Dedifferentiated amniotic fluid mesenchymal stem cell (primary cell): Measurements from ENCODE around the gene DGKH.
"Not testable (repeated sequence)": the region's sequence is repeated elsewhere in the genome, so short reads cannot be mapped to it uniquely, and the experiment has no call there.

ENCODE experiments used
- DNase-seq: peaks from one replicate; pipeline ENCODE4 v3.0.0-alpha.2; 2016; ENCODE audit errors: extremely low spot score

DGKH gene

DNA sequence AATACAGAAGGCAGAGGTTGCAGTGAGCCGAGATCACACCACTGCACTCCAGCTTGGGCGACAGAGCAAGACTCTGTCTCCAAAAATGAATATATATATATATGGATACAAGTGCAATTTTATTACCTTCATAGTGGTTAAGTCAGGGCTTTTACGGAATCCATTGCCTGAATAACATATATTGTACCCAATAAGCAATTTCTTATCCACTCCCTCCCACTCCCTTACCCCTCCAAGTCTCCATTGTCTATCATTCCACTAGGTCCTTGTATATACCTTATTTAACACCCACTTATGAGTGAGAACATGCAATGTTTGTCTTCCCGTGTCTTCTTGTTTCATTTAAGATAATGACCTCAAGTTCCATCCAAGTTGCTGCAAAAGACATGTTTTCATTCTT, 175.2 kb downstream of the DGKH start:
- DNase-seq = no peak

DNA sequence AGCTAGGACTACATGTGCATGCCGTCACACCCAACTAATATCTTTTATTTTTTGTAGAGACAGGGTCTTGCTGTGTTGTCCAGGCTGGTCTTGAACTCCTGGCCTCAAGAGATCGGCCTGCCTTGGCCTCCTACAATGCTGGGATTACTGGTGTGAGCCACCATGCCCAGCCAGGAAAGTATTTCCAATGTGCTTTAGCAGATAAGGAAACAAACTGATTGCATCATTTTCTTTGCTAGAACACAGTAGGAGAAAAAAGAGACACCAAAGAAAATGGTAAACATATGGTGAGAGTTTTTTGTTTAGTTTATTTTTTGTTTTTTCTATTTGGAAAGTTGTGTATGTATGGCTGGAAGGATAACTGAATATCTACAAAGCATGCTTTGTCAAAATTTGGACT, 176.6 kb downstream of the DGKH start:
- no peak for DNase-seq

GRCh38 chr13:42226759-42227158, 178.3 kb downstream of the DGKH start:
- DNase-seq = not testable (repeated sequence)

GRCh38 chr13:42228527-42228926, 180.1 kb downstream of the DGKH start:
- DNase-seq = no peak

- no peak for DNase-seq
Measured at GRCh38 chr13:42229287-42229686, 180.8 kb downstream of the DGKH start.

GRCh38 chr13:42232671-42233070, 184.2 kb downstream of the DGKH start:
- DNase-seq = no peak

- DNase-seq = no peak
Measured at GRCh38 chr13:42233726-42234125, 185.3 kb downstream of the DGKH start.

- DNase-seq = no peak
Measured at GRCh38 chr13:42239161-42239560, 190.7 kb downstream of the DGKH start.

DNA sequence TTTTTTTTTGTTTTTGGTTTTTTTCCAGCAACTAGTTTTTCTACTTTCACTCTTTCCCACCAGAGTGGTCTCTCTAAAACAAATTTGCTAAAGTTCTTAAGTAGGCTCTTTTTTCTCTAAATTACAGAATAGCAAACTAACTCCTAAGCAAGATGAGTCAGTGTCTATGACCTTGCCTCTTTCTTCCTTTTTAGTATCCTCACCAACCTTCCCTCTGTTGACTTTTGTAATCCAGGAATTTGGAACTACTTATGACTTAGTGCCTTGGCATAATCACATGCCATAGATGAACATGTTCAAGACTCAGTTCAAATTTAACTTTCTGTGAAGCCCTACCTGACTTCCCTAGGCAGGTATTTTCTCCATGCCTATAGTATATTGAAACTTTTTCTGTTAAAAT, 191.2 kb downstream of the DGKH start:
- no peak for DNase-seq

DNA sequence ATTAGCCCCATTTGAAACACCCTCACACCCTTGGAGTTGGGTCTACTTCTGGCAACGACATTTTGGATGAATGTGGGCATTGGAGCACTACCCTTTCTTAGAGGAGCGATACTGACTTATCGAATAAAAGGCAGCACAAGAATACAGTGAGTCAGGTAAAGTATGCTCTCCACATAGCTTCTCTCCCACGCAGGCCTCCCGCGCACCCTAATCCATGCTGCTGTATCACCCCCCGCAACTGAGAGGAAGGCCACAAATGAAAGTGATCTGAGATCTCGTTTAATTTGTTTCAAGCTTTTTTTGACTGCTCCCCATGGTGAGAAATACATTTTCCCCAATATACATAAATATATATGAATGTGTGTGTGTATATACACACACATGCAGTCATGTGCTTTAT, 198.1 kb downstream of the DGKH start:
- no peak for DNase-seq

DNA sequence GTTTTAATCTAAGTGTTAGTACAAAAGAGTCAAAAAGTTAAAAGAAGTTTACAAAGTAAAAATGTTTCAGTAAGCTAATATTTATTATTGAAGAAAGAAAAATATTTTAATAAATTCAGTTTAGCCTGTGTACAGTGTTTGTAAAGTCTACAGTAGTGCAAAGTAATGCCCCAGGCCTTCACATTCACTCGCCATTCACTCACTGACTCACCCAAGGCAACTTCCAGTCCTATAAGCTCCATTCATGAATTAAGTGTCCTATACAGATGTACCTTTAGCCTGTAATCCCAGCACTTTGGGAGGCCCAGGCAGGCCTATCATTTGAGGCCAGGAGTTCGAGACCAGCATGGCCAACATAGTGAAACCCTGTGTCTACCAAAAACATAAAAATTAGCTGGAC, 199.4 kb downstream of the DGKH start:
- DNase-seq = no peak

DNA sequence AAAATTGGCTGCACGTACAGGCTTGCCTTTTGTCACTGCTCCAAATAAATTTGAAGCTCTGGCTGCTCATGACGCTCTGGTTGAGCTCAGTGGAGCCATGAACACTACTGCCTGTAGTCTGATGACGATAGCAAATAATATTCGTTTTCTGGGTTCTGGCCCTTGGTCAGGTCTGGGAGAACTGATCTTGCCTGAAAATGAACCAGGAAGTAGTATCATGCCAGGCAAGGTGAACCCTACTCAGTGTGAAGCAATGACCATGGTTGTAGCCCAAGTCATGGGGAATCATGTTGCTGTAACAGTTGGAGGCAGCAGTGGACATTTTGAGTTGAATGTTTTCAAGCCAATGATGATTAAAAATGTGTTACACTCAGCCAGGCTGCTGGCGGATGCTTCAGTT, 207.4 kb downstream of the DGKH start:
- DNase-seq = no peak

DNA sequence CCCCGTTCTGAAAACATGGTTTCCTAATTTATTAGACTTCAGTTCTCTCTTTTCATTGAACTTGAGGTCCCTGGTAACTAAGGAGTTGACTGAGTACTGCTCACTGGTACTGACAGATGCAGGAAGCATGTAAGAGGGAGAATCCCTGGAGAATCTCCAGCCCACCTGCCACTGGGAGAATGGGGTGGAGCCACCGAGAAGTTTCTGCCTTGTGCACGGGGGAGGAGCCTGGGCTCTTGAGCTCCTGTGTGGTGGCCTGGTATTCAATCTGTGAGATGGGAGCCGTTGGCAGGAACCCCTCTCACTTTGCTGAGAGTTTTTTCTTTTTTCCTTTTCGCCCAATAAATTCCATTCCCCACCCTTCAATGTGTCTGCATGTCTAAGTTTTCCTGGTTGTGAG, 210.3 kb downstream of the DGKH start:
- no peak for DNase-seq

- DNase-seq = no peak
Measured at GRCh38 chr13:42259515-42259914, 211.1 kb downstream of the DGKH start.

DNA sequence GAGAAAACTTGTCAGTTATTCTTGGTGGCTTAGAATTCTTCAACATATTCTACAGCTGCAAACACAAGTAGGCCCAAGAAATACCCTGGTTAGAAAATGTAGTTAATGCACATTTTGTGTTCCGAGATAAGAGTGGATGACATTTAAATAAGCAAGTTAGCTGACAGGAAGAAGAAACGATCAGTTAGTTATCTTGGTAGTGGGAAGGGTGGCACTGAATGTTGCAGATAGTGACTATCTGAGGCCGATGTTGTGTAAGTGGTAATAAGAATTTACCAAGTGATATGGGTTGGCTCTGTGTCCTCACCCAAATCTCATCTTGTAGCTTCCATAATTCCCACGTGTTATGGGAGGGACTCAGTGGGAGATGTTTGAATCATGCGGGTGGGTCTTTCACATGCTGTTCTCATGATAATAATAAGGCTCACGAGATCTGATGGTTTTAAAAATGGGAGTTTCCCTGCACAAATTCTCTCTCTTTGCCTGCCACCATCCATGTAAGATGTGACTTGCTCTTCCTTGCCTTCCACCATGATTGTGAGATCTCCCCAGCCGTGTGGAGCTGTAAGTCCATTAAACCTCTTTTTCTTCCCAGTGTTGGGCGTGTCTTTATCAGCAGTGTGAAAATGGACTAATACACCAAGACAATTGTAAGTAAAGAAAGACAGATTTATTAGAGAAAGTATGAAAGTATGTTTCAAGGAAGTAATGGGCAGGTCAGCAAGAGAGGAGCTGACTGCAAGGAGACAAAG, 212.6 kb downstream of the DGKH start:
- no peak for DNase-seq

- DNase-seq = no peak
Measured at GRCh38 chr13:42266473-42266872, 218.0 kb downstream of the DGKH start.

DNA sequence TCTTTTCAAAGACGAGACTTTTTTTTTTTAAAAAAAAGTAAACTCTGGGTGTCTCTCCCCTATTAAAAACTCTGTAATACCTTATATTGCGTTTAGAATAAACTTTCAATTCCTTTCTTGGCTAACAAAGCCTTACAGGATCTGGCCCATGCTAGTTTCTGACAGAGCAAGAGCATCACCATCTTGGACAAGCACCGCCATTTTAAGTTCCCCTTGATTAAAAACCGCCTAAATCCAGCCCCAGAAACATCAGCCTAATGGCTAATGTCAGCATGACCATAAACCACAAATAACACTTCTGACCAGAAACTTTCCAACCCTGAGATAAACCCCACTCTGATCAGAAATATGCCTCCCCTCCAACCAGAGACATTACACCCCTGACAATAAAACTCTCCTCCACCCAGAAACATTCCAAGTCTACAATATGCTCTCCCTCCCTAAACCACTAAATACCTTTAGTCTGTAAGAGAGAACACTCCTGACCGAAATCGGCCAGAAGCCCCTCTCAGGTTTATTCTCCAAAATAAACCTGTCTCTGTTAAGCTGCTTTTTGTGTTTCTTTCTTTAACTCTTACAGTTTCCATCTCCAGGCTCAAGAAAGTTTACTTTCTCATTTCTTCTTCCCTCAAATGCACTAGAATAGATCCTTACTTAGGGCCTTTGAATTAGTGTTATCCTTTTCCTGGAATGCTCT, 221.9 kb downstream of the DGKH start:
- DNase-seq = no peak

DNA sequence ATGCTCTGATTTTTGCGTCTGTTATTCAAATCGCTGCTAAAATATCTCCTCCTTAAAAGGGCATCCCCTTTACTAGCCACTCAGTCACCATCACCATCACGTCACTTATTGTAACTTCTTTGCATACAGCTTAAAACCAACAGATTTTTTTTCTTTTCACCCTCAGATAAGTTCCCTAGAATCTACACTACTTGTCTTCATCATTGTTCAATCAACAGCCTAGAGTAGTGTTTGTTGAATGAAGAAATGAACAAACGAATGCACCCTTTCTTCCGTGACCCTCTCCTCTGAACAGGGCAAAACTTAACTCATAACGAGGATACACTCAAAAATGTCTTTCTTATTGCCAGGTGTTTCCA, 222.4 kb downstream of the DGKH start:
- no peak for DNase-seq

GRCh38 chr13:42271337-42272114, 223.1 kb downstream of the DGKH start:
- DNase-seq = peak; percentile 98

GRCh38 chr13:42272115-42272803, 223.8 kb downstream of the DGKH start, which contains the start of gene AKAP11:
TSS of gene AKAP11 (plus strand) at chr13:42272152. CDS start at chr13:42286349, 14,197 bp downstream.
- no peak for DNase-seq

- DNase-seq = no peak
Measured at GRCh38 chr13:42272804-42273175, 224.3 kb downstream of the DGKH start.
